Mammary epithelial cell (primary cell): ENCODE data around the gene HOXA3.

Source experiments
- EZH2 ChIP-seq: IDR thresholded peaks from 2 replicates; pipeline ENCODE4 v1.6.1; 2012; ENCODE audit warnings: low read length, inconsistent platforms, borderline replicate concordance
- TF ChIP-seq, protein P1 (sequence below), 2 donors: IDR thresholded peaks in 1 of 2; conservative IDR thresholded peaks in 1 of 2; 2 replicates each; pipeline ENCODE4 v1.5.1; 2011 to 2012; ENCODE audit warnings: inconsistent platforms in 2 of 2, low read length in 2 of 2, mild to moderate bottlenecking in 2 of 2, control low read depth in 1 of 2, low read depth in 1 of 2; ENCODE audit not compliant: insufficient read depth in 1 of 2; ENCODE audit errors: extremely low read depth in 1 of 2

DNA sequence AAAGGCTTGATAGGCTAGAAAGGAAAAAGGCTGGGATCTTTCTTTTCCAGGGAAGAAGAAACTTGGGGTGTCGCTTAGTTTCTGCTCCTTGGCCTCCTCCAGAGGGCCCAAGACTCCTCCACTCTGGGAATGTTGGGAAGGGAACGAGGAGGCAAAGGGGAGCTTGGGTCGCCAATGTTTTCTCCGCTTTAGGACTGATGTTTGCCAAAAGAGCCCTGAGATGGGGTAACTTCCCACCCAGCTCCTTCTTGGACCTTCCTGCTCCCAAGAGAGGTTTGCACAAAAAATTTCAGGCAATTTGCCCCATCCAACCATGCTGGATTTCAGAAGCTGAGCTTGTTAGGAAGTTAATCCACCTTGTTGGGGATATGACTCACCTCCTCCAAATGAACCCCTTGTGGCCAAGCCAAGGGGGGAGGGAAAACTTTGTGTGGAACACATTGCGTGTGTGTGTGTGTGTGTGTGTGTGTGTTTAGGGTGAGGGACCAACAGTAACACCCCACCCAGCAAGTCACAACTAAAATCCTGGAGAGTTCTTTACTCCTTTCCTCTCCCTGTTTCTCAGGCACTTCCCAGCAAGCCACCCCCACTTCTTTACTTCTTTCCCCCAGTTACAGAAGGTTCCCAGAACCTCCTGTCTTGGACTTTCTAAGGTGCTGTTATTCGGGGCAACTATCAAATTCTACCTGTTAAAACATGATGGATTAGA is 41.2 kb downstream of the HOXA3 start:
- TF ChIP-seq, protein P1, sequence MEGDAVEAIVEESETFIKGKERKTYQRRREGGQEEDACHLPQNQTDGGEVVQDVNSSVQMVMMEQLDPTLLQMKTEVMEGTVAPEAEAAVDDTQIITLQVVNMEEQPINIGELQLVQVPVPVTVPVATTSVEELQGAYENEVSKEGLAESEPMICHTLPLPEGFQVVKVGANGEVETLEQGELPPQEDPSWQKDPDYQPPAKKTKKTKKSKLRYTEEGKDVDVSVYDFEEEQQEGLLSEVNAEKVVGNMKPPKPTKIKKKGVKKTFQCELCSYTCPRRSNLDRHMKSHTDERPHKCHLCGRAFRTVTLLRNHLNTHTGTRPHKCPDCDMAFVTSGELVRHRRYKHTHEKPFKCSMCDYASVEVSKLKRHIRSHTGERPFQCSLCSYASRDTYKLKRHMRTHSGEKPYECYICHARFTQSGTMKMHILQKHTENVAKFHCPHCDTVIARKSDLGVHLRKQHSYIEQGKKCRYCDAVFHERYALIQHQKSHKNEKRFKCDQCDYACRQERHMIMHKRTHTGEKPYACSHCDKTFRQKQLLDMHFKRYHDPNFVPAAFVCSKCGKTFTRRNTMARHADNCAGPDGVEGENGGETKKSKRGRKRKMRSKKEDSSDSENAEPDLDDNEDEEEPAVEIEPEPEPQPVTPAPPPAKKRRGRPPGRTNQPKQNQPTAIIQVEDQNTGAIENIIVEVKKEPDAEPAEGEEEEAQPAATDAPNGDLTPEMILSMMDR (conservative IDR thresholded peaks at IDR 0.05 in 1 of 2, IDR thresholded peaks at IDR 0.05 in 1 of 2; ENCODE audit: extremely low read depth in 1 of 2, insufficient read depth in 1 of 2, low read depth in 1 of 2, low read length in 2 of 2), result no peak
- TF ChIP-seq EZH2, result no peak
